GM19395 (cell line): ENCODE results near the gene PTPRC.

Experiments
- ATAC-seq: cut with Tn5 transposase; IDR thresholded peaks from one replicate; pipeline ENCODE4 v1.9.1; 2021; ENCODE audit warnings: mild to moderate bottlenecking, moderate library complexity; ENCODE audit not compliant: unreplicated experiment

Gene PTPRC

GRCh38 chr1:198619375-198620140 lies 19.3 kb upstream of the PTPRC start:
- ATAC-seq = no peak

- no peak for ATAC-seq
These were observed 18.6 kb upstream of the PTPRC start for GRCh38 chr1:198620218-198620617.

GRCh38 chr1:198620951-198621824 lies 17.7 kb upstream of the PTPRC start:
- ATAC-seq = peak; percentile 80

- no peak for ATAC-seq
These were observed 16.8 kb upstream of the PTPRC start for GRCh38 chr1:198622001-198622400.

GRCh38 chr1:198623752-198624647 lies 14.8 kb upstream of the PTPRC start:
- peak; percentile 22 for ATAC-seq

GRCh38 chr1:198624648-198624980 lies 14.2 kb upstream of the PTPRC start:
- no peak for ATAC-seq

- ATAC-seq = no peak
These were observed 11.3 kb upstream of the PTPRC start for GRCh38 chr1:198627436-198628066.

- no peak for ATAC-seq
These were observed 10.8 kb upstream of the PTPRC start for GRCh38 chr1:198628067-198628455.

GRCh38 chr1:198629610-198630009 lies 9.2 kb upstream of the PTPRC start:
- ATAC-seq = no peak

GRCh38 chr1:198630863-198631262 lies 8.0 kb upstream of the PTPRC start:
- ATAC-seq = no peak

- no peak for ATAC-seq
These were observed 7.5 kb upstream of the PTPRC start for GRCh38 chr1:198631292-198631691.

GRCh38 chr1:198632007-198632406 lies 6.8 kb upstream of the PTPRC start:
- no peak for ATAC-seq

- ATAC-seq = no peak
These were observed 5.1 kb upstream of the PTPRC start for GRCh38 chr1:198633675-198634121.

- no peak for ATAC-seq
These were observed 2.9 kb upstream of the PTPRC start for GRCh38 chr1:198635964-198636363.

GRCh38 chr1:198636391-198636790 lies 2.4 kb upstream of the PTPRC start:
- ATAC-seq = no peak

GRCh38 chr1:198637157-198637556 lies 1.7 kb upstream of the PTPRC start:
- ATAC-seq = no peak

GRCh38 chr1:198637916-198638437 lies 863 bp upstream of the PTPRC start:
- ATAC-seq = no peak

GRCh38 chr1:198638441-198638840 lies 399 bp upstream of the PTPRC start:
- ATAC-seq = peak; percentile 29

- ATAC-seq = no peak
These were observed 867 bp downstream of the PTPRC start for GRCh38 chr1:198639671-198640143.

- no peak for ATAC-seq
These were observed 1.3 kb downstream of the PTPRC start for GRCh38 chr1:198640174-198640573.
